ENCODE results near the gene KLHL30.
"Not testable (repeated sequence)": the region's sequence is repeated elsewhere in the genome, so short reads cannot be mapped to it uniquely, and the experiment has no call there.

KLHL30 gene

GRCh38 chr2:238165288-238165921 is 26.9 kb downstream of the KLHL30 start:
- DNase-seq = no peak

DNA sequence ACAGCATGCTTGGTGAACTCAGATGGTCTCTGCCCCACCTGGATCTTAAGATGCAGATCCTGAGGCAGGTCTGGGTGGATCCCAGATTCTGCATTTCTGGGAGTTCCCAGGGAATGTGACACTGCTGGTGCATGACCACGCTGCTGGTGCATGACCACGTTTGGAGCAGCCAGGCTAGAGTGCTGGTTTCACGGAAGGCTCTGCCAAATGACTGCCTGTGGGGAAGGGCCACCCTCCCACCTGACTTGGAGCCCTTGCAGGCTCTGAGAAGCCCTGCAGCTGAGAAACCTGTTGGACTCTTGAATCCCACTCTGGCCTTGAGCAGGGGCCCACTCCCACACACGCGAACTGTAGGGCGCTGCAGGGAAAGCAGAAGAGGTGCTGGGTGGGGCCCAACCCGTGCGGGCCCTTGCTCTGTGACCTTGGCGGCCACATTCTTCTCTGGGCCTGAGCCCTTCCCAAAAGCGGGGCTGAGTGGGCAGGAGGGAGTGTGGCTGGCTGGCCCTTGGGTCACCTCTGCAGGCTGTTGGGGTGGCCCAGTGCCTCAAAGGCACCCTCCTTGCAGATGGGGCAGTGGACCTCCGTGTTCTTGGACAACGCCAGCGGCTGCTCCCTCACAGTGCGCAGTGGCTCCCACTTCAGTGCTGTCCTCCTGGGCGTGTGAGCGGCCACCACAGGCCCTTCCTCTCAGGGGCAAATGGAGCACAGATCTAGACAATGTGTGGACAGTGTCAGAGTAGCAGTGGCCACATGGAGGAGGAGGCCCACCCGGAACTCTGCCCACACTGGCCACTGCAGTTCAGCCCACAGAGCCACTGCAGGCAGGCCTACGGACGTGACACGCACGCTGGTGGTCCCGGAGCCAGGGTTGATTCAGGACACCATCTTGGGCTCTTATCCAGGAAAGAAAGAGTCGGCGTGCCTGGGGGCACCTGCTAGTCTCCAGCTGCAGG is 28.2 kb downstream of the KLHL30 start:
- DNase-seq = no peak

DNA sequence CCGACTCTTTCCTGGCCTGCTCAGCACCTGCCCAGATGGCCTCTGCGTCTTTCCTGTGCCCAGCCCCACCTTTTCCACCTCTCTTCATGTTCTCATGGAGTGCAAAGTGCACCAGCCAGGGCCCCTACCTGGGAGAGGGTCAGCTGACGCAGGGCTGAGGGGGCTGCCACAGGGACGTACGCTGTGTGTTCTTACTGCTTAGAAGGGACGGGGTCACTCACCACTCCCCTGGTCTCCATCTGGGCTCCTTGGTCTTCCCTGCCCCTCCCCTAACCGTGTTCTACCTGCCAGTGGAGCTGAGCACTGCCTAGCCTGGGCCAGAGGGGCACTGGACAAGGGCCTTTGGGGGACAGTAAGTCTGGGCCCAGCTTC is 28.9 kb downstream of the KLHL30 start:
- no peak for DNase-seq

DNA sequence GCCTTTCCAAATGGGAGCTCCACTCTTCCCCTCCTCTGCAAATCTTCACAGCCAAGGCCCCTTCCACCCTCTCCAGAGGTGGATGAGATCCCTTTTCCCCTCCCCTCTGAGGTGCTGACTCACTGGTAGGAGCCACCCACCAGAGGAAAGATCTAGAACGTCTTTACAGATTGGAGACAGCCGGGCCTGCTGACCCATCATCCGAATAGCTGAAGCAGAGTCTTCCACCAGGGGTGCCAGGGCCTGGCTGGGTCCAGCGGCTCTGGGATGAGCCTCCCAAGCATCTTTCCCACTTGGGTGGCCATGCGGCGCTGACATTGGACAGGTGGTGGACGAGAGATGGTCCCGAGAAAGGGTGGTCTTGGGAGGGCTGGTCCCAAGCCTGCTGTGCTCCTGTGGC is 29.3 kb downstream of the KLHL30 start:
- no peak for DNase-seq

- no peak for DNase-seq
Measured at GRCh38 chr2:238168196-238169047, 30.0 kb downstream of the KLHL30 start.

GRCh38 chr2:238169048-238169707 is 30.7 kb downstream of the KLHL30 start:
- DNase-seq = no peak

DNA sequence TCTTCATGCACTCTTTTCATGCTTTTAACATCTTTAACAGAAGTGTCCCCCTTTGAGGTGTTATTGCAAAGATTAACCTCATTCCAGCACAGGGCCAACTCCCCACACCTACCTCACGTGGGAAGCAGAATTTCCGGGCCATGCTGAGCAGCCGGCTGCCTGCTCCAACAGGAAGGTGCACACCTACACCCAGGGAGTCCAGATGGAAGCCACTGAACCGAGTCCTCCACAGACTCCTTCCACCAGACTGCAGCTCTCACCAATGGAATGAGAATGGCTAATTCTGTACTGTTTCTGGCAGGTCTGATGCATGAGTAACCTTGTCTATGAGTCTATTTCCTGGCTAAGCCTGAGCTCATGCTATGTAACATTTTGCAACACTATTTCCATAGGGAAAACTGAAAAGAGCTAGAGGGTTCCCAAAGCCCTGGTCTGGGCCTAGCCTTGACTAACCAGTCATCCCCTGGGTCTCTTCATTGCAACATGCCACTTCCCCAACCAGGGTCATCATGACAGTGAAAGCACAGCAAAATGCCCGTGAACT is 31.3 kb downstream of the KLHL30 start:
- no peak for DNase-seq

DNA sequence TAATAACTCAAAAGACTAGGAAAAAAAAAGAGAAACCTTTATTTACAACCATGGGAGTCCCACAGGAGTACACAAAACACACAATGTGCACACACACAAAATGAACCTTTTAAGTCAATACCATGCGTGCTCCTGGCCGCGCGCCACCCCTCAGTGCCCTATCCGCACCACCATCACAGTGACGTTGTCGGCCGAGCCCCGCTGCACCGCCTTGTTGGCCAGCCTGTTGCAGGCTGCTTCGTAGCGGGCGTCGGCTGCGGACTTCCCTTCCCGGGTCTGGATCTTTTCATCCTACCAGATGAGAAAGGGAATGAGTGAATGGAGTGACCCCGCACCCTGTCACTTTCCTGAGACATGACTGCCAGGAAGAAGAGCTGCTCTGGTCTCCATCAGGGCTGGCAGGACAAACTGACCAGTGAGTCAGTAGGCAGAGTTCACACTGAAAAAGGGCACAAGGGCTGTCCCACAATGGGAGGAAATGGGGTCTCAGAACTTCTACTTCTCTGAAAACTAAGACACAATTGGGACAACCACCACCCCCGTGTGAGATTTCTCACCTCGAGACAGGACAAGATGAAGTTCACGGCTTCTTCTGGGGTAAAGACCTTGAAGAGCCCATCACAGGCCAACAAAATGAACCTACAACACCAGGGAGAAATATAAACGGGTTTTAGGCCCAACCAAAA is 32.1 kb downstream of the KLHL30 start:
- no peak for DNase-seq

DNA sequence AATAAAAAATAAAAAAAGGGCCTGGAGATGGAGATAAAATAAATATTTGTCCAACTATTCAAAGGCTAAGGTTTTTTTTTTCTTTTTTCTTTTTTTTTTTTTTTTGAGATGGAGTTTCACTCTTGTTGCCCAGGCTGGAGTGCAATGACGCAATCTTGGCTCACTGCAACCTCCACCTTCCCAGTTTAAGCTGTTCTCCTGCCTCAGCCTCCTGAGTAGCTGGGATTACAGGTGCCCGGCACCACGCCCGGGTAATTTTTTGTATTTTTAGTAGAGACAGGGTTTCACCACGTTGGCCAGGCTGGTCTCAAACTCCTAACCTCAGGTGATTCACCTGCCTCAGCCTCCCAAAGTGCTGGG is 32.6 kb downstream of the KLHL30 start:
- DNase-seq = not testable (repeated sequence)

- DNase-seq = no peak
Measured at GRCh38 chr2:238171575-238172187, 33.2 kb downstream of the KLHL30 start.

DNA sequence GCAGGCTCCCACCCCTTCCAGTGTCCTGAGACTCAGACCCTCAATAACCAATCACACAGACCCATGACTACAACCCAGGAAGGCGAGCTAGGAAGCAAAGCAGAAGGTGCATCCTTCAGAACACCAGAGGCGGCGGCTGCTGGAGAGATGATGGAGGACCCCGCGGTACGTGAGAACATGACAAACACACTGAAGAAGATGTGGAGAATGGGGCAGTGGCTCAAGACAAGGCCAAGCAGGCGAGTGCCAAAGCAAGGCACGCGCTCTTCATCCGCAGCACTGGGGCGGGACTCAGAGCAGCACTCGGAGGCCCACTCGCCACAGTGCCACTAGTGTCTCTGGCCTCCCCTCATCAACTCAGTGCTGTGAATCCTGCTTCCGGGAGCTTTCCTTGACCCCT is 34.0 kb downstream of the KLHL30 start:
- no peak for DNase-seq

- DNase-seq = no peak
Measured at GRCh38 chr2:238173692-238174091, 35.2 kb downstream of the KLHL30 start.

DNA sequence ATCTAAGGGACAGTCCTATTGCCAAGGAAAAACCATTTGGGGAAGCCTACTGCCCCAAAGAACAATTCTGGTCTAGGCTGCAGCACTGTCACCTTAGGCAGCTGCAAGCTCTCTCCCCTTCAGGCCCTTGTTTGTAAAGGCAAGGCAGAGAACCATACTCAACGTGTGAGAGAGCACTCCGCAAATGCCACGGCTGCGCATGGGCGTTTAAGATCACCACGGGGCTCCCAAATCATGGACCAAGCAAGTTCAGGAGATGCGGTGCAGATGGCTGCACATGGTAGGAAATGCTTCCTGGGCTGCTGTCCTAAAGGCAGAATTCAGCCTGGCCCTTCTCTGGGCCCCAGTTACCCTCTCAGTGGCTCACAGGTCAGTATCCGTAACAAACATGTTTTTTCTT is 35.8 kb downstream of the KLHL30 start:
- DNase-seq = no peak

DNA sequence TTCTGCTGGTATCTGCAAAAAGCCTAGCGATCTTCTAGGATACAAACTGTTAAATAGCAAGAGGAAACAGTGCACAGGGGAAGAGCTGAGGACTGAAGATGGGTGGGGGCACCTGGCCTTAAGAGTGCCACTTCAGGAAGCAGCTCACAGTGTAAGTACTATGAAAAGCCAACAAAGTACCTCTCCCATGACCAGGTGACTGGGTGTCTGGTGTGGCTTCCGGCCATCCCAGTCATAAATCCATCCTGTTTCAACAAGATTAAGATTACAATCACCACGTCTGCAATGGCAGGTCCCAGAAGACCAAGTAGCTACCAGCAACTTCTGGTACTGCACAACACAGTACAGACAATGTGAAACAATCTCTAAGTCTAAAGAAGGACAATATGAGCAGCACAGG is 36.2 kb downstream of the KLHL30 start:
- no peak for DNase-seq

GRCh38 chr2:238176613-238177012 is 38.1 kb downstream of the KLHL30 start:
- no peak for DNase-seq

- DNase-seq = no peak
Measured at GRCh38 chr2:238180554-238180953, 42.1 kb downstream of the KLHL30 start.

GRCh38 chr2:238182362-238182761 is 43.9 kb downstream of the KLHL30 start:
- no peak for DNase-seq

GRCh38 chr2:238183821-238184220 is 45.4 kb downstream of the KLHL30 start:
- no peak for DNase-seq

- DNase-seq = no peak
Measured at GRCh38 chr2:238187618-238188548, 49.4 kb downstream of the KLHL30 start.

DNA sequence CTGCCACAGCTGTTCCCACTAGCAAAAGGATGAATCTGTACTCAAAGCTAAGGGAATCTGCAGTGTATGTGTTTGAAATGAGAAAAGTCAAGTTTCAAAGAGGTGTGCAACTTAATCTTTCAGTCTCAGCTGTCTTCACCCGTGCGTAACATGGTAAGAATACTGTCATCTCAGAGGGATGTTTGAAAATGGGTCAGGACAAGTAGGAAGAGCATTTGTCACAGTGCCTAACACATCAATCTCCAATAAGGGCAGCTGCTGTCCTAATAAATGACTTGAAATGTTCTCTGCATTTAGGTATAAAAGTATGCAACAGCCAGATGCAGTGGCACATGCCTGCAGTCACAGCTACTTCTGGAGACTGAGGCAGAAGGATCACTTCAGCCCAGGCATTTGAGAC is 52.0 kb downstream of the KLHL30 start:
- no peak for DNase-seq

All from NCI-H2081 (cell line).